Measurements from ENCODE around the gene ECEL1. TPM values are rescaled to one million over a fixed set of nuclear protein-coding genes. Genes with fewer than 3 reads are reported as not detected.

ECEL1 gene
- total and polyA plus RNA-seq, 2 experiments from 2014 or later: 6.7 to 17.5 TPM

DNA sequence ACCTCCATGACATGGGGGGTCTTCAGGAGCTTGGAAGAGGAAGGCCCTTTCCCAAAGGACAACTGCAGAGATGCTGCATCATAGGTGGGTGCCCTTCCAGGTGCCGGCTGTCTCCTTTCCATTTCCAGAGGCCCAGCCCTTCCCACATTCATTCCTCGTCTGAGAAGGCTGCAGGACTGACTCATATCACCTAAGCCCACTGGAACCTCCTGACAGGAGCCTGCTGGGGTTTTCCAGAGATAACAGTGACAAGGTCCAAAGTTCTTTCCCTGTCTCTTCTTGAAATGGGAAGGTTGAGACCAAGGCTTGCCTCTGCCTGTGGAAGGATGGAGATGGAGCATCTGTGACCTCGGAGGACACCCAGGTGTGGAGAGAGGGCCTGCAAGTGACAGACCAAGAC, 28.9 kb upstream of the ECEL1 start:
- H3K4me1 Mint-ChIP-seq: peaks cover 16% of the 10 kb centered on the region
- H3K27ac Mint-ChIP-seq: no peak overlapping the region
- ATAC-seq: no peak
- Histone ChIP-seq H3K4me2 (no peak overlapping the region), H2AFZ (no peak overlapping the region), H3K4me3 (no peak overlapping the region), H3F3A (replicated peaks; ENCODE audit: low read depth) (0 out of 2 replicates have a peak, but pooled peaks cover 5% of the 10 kb centered on the region), H3K27ac (ENCODE audit: low read depth) (no peak overlapping the region), H3K79me2 (replicated peaks; ENCODE audit: insufficient read depth) (no peaks in the 10 kb centered on the region), H3K36me3 (ENCODE audit: insufficient read depth) (no peaks in the 10 kb centered on the region), H4K20me1 (replicated peaks; ENCODE audit: insufficient read depth) (no peaks in the 10 kb centered on the region), H3K9me2 (ENCODE audit: insufficient read depth) (no peaks in the 10 kb centered on the region), H3K4me1 (ENCODE audit: insufficient read depth) (no peaks in the 10 kb centered on the region), H3K27me3 (ENCODE audit: insufficient read depth) (peaks cover 7% of the 10 kb centered on the region; the same call in 1 of the 2 replicates)
- H3K9me3 Mint-ChIP-seq: no peaks in the 10 kb centered on the region; the same call in 2 of the 3 replicates
- no peak for TF ChIP-seq STAT1 (IDR thresholded peaks at IDR 0.05; ENCODE audit: unreplicated experiment)
- TF ChIP-seq JUNB (IDR thresholded peaks at IDR 0.05; ENCODE audit: unreplicated experiment): no peak
- TF ChIP-seq EZH2 (IDR thresholded peaks at IDR 0.05; ENCODE audit: low read depth, unreplicated experiment): no peak
- no peak for TF ChIP-seq POLR2AphosphoS5 (IDR thresholded peaks at IDR 0.05; ENCODE audit: low read depth)
- TF ChIP-seq EZH2phosphoT487 (IDR thresholded peaks at IDR 0.05; ENCODE audit: unreplicated experiment): no peak
- no peak for TF ChIP-seq ZNF331 (CRISPR knock-in tag; IDR thresholded peaks at IDR 0.05; ENCODE audit: low read depth)
- TF ChIP-seq NANOG (IDR thresholded peaks at IDR 0.05; ENCODE audit: borderline replicate concordance): no peak
- TF ChIP-seq, protein P1, sequence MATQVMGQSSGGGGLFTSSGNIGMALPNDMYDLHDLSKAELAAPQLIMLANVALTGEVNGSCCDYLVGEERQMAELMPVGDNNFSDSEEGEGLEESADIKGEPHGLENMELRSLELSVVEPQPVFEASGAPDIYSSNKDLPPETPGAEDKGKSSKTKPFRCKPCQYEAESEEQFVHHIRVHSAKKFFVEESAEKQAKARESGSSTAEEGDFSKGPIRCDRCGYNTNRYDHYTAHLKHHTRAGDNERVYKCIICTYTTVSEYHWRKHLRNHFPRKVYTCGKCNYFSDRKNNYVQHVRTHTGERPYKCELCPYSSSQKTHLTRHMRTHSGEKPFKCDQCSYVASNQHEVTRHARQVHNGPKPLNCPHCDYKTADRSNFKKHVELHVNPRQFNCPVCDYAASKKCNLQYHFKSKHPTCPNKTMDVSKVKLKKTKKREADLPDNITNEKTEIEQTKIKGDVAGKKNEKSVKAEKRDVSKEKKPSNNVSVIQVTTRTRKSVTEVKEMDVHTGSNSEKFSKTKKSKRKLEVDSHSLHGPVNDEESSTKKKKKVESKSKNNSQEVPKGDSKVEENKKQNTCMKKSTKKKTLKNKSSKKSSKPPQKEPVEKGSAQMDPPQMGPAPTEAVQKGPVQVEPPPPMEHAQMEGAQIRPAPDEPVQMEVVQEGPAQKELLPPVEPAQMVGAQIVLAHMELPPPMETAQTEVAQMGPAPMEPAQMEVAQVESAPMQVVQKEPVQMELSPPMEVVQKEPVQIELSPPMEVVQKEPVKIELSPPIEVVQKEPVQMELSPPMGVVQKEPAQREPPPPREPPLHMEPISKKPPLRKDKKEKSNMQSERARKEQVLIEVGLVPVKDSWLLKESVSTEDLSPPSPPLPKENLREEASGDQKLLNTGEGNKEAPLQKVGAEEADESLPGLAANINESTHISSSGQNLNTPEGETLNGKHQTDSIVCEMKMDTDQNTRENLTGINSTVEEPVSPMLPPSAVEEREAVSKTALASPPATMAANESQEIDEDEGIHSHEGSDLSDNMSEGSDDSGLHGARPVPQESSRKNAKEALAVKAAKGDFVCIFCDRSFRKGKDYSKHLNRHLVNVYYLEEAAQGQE (IDR thresholded peaks at IDR 0.05; ENCODE audit: unreplicated experiment): no peak
- TF ChIP-seq, protein P2, sequence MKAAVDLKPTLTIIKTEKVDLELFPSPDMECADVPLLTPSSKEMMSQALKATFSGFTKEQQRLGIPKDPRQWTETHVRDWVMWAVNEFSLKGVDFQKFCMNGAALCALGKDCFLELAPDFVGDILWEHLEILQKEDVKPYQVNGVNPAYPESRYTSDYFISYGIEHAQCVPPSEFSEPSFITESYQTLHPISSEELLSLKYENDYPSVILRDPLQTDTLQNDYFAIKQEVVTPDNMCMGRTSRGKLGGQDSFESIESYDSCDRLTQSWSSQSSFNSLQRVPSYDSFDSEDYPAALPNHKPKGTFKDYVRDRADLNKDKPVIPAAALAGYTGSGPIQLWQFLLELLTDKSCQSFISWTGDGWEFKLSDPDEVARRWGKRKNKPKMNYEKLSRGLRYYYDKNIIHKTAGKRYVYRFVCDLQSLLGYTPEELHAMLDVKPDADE (IDR thresholded peaks at IDR 0.05): no peak
- no peak for TF ChIP-seq ZNF114 (CRISPR knock-in tag; IDR thresholded peaks at IDR 0.05)
- TF ChIP-seq, protein P3, sequence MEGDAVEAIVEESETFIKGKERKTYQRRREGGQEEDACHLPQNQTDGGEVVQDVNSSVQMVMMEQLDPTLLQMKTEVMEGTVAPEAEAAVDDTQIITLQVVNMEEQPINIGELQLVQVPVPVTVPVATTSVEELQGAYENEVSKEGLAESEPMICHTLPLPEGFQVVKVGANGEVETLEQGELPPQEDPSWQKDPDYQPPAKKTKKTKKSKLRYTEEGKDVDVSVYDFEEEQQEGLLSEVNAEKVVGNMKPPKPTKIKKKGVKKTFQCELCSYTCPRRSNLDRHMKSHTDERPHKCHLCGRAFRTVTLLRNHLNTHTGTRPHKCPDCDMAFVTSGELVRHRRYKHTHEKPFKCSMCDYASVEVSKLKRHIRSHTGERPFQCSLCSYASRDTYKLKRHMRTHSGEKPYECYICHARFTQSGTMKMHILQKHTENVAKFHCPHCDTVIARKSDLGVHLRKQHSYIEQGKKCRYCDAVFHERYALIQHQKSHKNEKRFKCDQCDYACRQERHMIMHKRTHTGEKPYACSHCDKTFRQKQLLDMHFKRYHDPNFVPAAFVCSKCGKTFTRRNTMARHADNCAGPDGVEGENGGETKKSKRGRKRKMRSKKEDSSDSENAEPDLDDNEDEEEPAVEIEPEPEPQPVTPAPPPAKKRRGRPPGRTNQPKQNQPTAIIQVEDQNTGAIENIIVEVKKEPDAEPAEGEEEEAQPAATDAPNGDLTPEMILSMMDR (conservative IDR thresholded peaks at IDR 0.05; ENCODE audit: low read depth in 2 of 2): no peak
- no peak for TF ChIP-seq CREB1 (CRISPR knock-in tag; IDR thresholded peaks at IDR 0.05; ENCODE audit: low read depth)
- TF ChIP-seq, protein P4, sequence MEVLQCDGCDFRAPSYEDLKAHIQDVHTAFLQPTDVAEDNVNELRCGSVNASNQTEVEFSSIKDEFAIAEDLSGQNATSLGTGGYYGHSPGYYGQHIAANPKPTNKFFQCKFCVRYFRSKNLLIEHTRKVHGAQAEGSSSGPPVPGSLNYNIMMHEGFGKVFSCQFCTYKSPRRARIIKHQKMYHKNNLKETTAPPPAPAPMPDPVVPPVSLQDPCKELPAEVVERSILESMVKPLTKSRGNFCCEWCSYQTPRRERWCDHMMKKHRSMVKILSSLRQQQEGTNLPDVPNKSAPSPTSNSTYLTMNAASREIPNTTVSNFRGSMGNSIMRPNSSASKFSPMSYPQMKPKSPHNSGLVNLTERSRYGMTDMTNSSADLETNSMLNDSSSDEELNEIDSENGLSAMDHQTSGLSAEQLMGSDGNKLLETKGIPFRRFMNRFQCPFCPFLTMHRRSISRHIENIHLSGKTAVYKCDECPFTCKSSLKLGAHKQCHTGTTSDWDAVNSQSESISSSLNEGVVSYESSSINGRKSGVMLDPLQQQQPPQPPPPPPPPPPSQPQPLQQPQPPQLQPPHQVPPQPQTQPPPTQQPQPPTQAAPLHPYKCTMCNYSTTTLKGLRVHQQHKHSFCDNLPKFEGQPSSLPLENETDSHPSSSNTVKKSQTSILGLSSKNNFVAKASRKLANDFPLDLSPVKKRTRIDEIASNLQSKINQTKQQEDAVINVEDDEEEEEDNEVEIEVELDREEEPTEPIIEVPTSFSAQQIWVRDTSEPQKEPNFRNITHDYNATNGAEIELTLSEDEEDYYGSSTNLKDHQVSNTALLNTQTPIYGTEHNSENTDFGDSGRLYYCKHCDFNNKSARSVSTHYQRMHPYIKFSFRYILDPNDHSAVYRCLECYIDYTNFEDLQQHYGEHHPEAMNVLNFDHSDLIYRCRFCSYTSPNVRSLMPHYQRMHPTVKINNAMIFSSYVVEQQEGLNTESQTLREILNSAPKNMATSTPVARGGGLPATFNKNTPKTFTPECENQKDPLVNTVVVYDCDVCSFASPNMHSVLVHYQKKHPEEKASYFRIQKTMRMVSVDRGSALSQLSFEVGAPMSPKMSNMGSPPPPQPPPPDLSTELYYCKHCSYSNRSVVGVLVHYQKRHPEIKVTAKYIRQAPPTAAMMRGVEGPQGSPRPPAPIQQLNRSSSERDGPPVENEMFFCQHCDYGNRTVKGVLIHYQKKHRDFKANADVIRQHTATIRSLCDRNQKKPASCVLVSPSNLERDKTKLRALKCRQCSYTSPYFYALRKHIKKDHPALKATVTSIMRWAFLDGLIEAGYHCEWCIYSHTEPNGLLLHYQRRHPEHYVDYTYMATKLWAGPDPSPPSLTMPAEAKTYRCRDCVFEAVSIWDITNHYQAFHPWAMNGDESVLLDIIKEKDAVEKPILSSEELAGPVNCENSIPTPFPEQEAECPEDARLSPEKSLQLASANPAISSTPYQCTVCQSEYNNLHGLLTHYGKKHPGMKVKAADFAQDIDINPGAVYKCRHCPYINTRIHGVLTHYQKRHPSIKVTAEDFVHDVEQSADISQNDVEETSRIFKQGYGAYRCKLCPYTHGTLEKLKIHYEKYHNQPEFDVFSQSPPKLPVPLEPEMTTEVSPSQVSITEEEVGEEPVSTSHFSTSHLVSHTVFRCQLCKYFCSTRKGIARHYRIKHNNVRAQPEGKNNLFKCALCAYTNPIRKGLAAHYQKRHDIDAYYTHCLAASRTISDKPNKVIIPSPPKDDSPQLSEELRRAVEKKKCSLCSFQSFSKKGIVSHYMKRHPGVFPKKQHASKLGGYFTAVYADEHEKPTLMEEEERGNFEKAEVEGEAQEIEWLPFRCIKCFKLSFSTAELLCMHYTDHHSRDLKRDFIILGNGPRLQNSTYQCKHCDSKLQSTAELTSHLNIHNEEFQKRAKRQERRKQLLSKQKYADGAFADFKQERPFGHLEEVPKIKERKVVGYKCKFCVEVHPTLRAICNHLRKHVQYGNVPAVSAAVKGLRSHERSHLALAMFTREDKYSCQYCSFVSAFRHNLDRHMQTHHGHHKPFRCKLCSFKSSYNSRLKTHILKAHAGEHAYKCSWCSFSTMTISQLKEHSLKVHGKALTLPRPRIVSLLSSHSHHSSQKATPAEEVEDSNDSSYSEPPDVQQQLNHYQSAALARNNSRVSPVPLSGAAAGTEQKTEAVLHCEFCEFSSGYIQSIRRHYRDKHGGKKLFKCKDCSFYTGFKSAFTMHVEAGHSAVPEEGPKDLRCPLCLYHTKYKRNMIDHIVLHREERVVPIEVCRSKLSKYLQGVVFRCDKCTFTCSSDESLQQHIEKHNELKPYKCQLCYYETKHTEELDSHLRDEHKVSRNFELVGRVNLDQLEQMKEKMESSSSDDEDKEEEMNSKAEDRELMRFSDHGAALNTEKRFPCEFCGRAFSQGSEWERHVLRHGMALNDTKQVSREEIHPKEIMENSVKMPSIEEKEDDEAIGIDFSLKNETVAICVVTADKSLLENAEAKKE (CRISPR knock-in tag; IDR thresholded peaks at IDR 0.05): no peak
- no peaks in the 10 kb centered on the region for H3K36me3 Mint-ChIP-seq (ENCODE audit: low read depth)
- no peak overlapping the region for H3K4me3 Mint-ChIP-seq
- no peak for DNase-seq (ENCODE audit: low spot score)
- H3K27me3 Mint-ChIP-seq (ENCODE audit: insufficient read depth, low read depth, poor library complexity): peaks cover 9% of the 10 kb centered on the region
